Skeletal muscle cell (primary cell): ENCODE data around the gene DAZAP2.
A peak's percentile ranks its signal among the peaks of the same experiment; 100 is the strongest.

ENCODE experiments used
- DNase-seq: peaks from one replicate; pipeline ENCODE4 v3.0.0-alpha.2; 2010; ENCODE audit warnings: low read depth
- H3K4me3 ChIP-seq: 2 replicates; pipeline ENCODE4 v1.5.1; 2011; ENCODE audit warnings: low read depth, mild to moderate bottlenecking, control low read depth, low read length, moderate library complexity

The DAZAP2 gene, protein sequence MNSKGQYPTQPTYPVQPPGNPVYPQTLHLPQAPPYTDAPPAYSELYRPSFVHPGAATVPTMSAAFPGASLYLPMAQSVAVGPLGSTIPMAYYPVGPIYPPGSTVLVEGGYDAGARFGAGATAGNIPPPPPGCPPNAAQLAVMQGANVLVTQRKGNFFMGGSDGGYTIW

GRCh38 chr12:51238510-51239334 is at the start of gene DAZAP2:
Gene DAZAP2 (plus strand): TSS chr12:51238826. CDS start chr12:51238908, 82 bp downstream.
- peak; percentile 88 for DNase-seq
- H3K4me3 ChIP-seq: peak within 1 kb of the TSS; percentile 92

GRCh38 chr12:51189790-51190355 is 48.8 kb upstream of the DAZAP2 start:
- no peak overlapping the region for H3K4me3 ChIP-seq
- DNase-seq: no peak

DNA sequence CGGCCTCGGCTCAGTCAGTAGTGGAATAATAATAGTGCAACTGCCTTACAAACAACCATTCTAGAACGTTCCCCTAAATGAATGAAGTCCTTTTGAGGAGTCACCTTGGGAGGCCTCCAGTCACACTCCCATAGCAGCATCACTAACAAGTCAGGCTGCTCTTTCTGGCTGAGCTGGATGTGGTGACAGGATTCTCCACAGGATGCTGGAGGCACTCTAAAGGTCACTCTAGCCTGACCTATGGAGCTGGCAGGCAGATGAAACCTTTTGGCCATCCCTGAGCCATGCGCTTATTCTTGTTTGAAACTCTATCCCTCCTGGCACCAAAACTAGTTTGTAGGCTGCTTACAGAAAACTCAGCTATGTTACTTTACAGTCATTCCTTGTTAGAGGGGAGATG is 47.8 kb upstream of the DAZAP2 start:
- DNase-seq: no peak
- no peak overlapping the region for H3K4me3 ChIP-seq

DNA sequence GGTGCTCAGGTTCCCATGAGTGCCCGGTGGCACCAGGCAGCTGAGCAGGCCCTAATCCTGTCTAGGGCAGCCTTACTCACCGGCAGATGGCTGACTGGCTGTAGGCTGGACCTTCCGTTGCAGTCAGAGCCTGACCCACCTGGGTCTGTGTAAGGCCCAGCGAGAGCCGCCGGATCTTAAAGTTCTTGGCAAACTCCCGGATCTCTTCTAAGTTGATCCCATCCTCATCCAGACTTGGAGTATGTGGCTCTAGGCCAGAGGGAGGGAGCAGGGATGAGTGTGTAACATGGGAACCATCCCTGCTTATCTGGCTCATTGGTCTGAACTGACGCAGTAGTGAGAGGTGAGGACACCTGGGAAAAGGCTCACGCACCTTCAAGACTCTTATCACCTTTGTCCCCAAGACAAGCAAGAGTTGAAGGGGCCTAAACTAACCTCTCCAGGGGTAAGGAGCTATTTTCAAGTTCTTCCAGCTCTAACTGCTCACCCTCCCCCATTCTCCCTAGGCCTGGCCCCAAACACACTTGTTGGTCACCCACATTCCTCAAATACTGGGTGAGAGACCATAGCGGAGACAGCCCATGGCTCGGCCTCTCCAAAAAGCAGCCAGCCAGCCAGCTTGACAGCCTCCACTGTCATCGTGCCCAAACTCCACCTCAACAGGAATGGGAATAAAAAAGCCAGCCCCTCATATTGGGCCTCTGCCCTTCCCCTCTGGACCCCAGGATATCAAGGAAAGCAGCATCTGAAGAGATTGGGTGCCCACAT is 46.9 kb upstream of the DAZAP2 start:
- no peak overlapping the region for H3K4me3 ChIP-seq
- DNase-seq: no peak

DNA sequence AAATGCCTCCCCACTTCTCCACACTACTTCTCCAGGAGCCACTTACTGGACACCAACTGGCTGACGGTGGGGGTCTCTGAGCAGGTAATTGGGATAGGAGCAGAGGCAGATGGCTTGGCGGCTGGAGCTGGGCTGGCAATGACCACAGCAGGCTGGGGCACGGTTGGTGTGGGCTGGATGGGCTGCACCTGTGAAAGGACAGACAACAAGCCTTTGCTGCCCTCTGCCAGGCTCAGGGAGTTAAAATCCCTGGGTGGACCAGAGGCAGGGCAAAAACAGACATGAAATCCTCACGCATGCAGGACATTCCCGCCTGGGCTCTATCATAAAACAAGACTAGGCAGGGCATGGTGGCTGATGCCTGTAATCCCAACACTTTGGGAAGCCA is 46.3 kb upstream of the DAZAP2 start:
- DNase-seq: no peak
- H3K4me3 ChIP-seq: no peak overlapping the region

DNA sequence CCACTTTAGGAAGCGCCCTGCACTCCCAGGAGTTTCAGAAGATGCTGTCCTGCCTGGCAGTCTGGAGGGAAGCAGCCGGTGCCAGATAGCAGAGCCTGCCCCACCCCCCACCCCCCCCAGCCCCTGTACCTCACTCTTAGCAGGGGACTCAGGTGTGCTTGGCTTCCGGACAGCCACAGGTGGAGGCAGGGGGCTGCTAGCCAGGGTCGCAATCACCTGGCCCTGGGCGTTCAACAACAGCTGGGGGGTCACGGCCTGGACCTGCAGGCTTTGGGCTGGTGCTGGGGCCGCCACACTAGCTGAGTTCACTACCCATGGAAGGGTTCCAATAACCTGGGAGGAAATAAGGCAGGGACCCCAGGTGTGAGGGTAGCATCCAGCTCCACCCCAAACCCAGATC is 42.8 kb upstream of the DAZAP2 start:
- H3K4me3 ChIP-seq: no peak overlapping the region
- no peak for DNase-seq

- DNase-seq: no peak
- H3K4me3 ChIP-seq: no peak overlapping the region
Observed at GRCh38 chr12:51196547-51196946, 42.1 kb upstream of the DAZAP2 start.

- H3K4me3 ChIP-seq: no peak overlapping the region
- no peak for DNase-seq
Observed at GRCh38 chr12:51197736-51198567, 40.7 kb upstream of the DAZAP2 start.

DNA sequence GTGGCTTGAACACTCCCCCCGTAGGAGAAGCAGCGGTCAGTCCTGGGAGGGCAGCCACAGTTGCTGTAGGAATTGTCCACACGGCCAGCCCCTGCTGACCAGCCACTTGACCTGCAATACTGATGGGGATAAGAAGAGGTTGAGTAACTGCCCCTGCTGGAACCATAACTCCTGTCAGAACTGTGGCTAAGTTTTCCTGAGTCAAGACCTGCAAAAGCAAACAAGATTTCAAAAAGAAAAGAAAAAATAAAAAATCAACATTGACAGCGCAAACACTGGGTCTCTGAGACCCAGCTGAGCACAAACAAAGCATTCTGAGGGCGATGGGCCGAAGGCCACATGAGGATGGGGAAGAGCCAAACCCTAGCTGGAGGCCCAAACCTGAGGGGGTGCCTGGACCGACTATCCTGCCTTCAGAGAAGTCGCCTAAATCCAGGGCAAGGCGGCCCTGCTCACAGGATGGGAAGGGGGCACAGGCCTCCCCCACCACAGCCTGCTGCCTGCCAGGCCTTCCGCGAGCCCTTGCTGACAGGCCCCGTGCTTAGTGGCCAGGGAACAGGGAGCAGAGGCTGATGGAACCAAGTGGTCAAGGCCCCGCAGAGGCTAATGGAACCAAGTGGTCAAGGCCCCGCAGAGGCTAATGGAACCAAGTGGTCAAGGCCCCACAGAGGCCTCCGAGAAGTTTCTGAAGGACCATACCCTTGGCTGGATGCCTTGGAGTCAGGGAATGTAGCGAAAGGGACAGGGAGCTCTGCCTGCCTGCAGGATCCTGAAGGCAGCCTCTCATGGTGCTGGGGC is 39.9 kb upstream of the DAZAP2 start:
- H3K4me3 ChIP-seq: no peak overlapping the region
- DNase-seq: no peak

DNA sequence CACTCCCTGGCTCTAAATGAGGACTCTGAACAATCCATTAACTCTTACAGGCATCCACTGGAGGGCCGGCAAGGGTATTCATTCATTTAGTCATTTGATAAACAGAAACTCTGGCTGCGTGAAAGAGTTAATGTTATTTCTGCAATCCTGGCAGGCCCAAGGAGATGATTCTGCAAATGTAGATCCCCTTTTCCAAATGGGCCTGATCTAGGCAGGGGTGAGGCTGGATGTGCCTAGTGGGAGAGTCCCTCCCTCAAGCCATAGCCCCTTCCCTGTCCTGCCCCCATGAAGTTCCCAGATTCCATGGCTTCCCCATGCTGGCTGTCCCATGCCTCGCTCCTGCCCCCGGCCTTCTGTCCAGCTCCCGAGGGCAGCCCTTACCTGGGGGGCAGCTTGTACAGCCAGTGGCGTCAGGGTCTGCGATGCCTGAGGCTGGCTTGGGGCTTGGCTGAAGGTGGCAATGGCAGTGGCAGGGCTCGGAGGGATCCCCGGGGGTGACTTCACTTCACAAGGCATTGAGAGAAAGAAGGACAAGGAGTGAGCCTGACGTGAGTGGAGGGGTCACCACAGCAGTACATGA is 39.2 kb upstream of the DAZAP2 start:
- DNase-seq: no peak
- no peak overlapping the region for H3K4me3 ChIP-seq

DNA sequence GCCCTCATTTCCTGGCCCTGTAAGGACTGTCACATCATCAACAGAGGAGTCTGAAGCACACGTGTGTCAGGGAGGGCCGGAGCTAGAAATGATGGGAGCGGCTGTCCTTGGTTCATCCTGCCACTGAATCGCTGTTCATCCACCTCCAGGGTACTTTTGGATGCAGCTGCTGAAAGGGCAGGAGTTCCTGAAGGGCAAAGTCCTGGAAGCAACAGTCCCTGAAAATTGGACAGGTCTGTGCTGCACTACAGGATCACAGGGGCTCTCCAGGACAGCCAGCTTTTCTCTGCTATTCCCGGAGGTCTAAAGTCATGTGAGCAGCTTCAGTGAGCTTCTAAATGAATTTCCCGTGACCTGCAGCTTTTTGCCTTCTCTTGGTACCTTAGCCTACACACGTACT is 38.5 kb upstream of the DAZAP2 start:
- H3K4me3 ChIP-seq: no peak overlapping the region
- DNase-seq: no peak

- no peak for DNase-seq
- H3K4me3 ChIP-seq: no peak overlapping the region
Observed at GRCh38 chr12:51200806-51201205, 37.8 kb upstream of the DAZAP2 start.

- no peak for DNase-seq
- H3K4me3 ChIP-seq: no peak overlapping the region
Observed at GRCh38 chr12:51202718-51203117, 35.9 kb upstream of the DAZAP2 start.

GRCh38 chr12:51205350-51205749 is 33.3 kb upstream of the DAZAP2 start:
- DNase-seq: no peak
- H3K4me3 ChIP-seq: no peak overlapping the region

- H3K4me3 ChIP-seq: no peak overlapping the region
- no peak for DNase-seq
Observed at GRCh38 chr12:51208016-51208660, 30.5 kb upstream of the DAZAP2 start.

GRCh38 chr12:51209259-51209658 is 29.4 kb upstream of the DAZAP2 start:
- no peak overlapping the region for H3K4me3 ChIP-seq
- DNase-seq: no peak

GRCh38 chr12:51210690-51211395 is 27.8 kb upstream of the DAZAP2 start:
- DNase-seq: no peak
- no peak overlapping the region for H3K4me3 ChIP-seq
